Limb (tissue), 2 donors: ENCODE measurements around the gene SART3.
"Not testable (repeated sequence)": the region's sequence is repeated elsewhere in the genome, so short reads cannot be mapped to it uniquely, and the experiment has no call there.

ENCODE experiments used
- DNase-seq, 2 donors: peaks; one replicate each; pipeline ENCODE4 v3.0.0-alpha.2; 2016; ENCODE audit errors: extremely low spot score in 2 of 2

Gene SART3

GRCh38 chr12:108491256-108491655, 69.7 kb downstream of the SART3 start:
- no peak for DNase-seq

- not testable (repeated sequence) for DNase-seq
These were observed 73.9 kb downstream of the SART3 start for GRCh38 chr12:108487029-108487428.

GRCh38 chr12:108485371-108485770, 75.6 kb downstream of the SART3 start:
- DNase-seq, result not testable (repeated sequence)

GRCh38 chr12:108484845-108485244, 76.1 kb downstream of the SART3 start:
- DNase-seq, result no peak

- DNase-seq, result no peak
These were observed 76.5 kb downstream of the SART3 start for GRCh38 chr12:108484431-108484830.

- DNase-seq, result no peak
These were observed 77.5 kb downstream of the SART3 start for GRCh38 chr12:108483213-108484059.

GRCh38 chr12:108482717-108483212, 78.2 kb downstream of the SART3 start:
- DNase-seq, result no peak

- DNase-seq, result no peak
These were observed 81.5 kb downstream of the SART3 start for GRCh38 chr12:108479364-108480070.

- no peak for DNase-seq
These were observed 82.3 kb downstream of the SART3 start for GRCh38 chr12:108478611-108479206.

- no peak for DNase-seq
These were observed 83.1 kb downstream of the SART3 start for GRCh38 chr12:108477881-108478259.

- no peak for DNase-seq
These were observed 83.7 kb downstream of the SART3 start for GRCh38 chr12:108477055-108477880.

- no peak for DNase-seq
These were observed 85.6 kb downstream of the SART3 start for GRCh38 chr12:108475396-108475795.

- DNase-seq, result no peak
These were observed 87.4 kb downstream of the SART3 start for GRCh38 chr12:108473400-108474055.
